PC-9 (cell line): ENCODE results near the gene PROS1.

Experiments
- CTCF ChIP-seq: fragments of 200-600 bp; sonication (generic); conservative IDR thresholded peaks from 2 replicates; pipeline ENCODE4 v1.6.1; 2017; ENCODE audit warnings: mixed run types, antibody characterized with exemption, mild to moderate bottlenecking, moderate library complexity
- EZH2 ChIP-seq: fragments of 200-600 bp; sonication (generic); IDR thresholded peaks from 2 replicates; pipeline ENCODE4 v1.8.0; 2017; ENCODE audit warnings: antibody characterized with exemption, low read depth

GRCh38 chr3:94011233-94011711 is 37.6 kb upstream of the PROS1 start:
- TF ChIP-seq CTCF (no peak), EZH2 (no peak)
